GM20431 (cell line): ENCODE measurements around the gene MYO1F.
"Not testable (repeated sequence)": the region's sequence is repeated elsewhere in the genome, so short reads cannot be mapped to it uniquely, and the experiment has no call there.

Experiments
- in situ Hi-C: fragments of 300-500 bp; cut with MseI, MboI; formaldehyde crosslinking; loops from one replicate; pipeline ENCODE4 v1.15.0; 2020; ENCODE audit warnings: low sequenced_read_pairs; ENCODE audit not compliant: unreplicated experiment

Gene MYO1F

GRCh38 chr19:8525401-8525684, 51.9 kb downstream of the MYO1F start:
- in situ Hi-C loops, result no loop called here

GRCh38 chr19:8519388-8519787, 57.9 kb downstream of the MYO1F start:
- in situ Hi-C loops, result no loop called here

GRCh38 chr19:8518536-8518935, 58.7 kb downstream of the MYO1F start:
- in situ Hi-C loops, result no loop called here

GRCh38 chr19:8517551-8518442, 59.4 kb downstream of the MYO1F start:
- in situ Hi-C loops, result no loop called here

GRCh38 chr19:8515317-8515716, 61.9 kb downstream of the MYO1F start:
- in situ Hi-C loops, result no loop called here

- in situ Hi-C loops, result not testable (repeated sequence)
Observed at GRCh38 chr19:8514505-8515009, 62.7 kb downstream of the MYO1F start.

- in situ Hi-C loops, result no loop called here
Observed at GRCh38 chr19:8513687-8514504, 63.3 kb downstream of the MYO1F start, which contains the start of gene ZNF414. Gene ZNF414 (minus strand): TSS chr19:8514167. CDS start chr19:8514046, 121 bp downstream.

GRCh38 chr19:8513036-8513686, 64.1 kb downstream of the MYO1F start:
- in situ Hi-C loops, result no loop called here

- in situ Hi-C loops, result no loop called here
Observed at GRCh38 chr19:8512115-8512967, 64.9 kb downstream of the MYO1F start.

GRCh38 chr19:8511573-8512101, 65.6 kb downstream of the MYO1F start:
- in situ Hi-C loops, result no loop called here

GRCh38 chr19:8510589-8511115, 66.6 kb downstream of the MYO1F start:
- in situ Hi-C loops, result no loop called here

- in situ Hi-C loops, result no loop called here
Observed at GRCh38 chr19:8506402-8506957, 70.8 kb downstream of the MYO1F start.

- in situ Hi-C loops, result no loop called here
Observed at GRCh38 chr19:8505680-8506401, 71.4 kb downstream of the MYO1F start.

GRCh38 chr19:8504919-8505318, 72.3 kb downstream of the MYO1F start:
- in situ Hi-C loops, result no loop called here

- in situ Hi-C loops, result no loop called here
Observed at GRCh38 chr19:8504171-8504570, 73.1 kb downstream of the MYO1F start.

GRCh38 chr19:8503510-8503909, 73.7 kb downstream of the MYO1F start:
- in situ Hi-C loops, result no loop called here

GRCh38 chr19:8501981-8502380, 75.3 kb downstream of the MYO1F start:
- in situ Hi-C loops, result no loop called here

- in situ Hi-C loops, result no loop called here
Observed at GRCh38 chr19:8501516-8501915, 75.7 kb downstream of the MYO1F start.
